ENCODE measurements around the gene LCA5L. TPM values are rescaled to one million over a fixed set of nuclear protein-coding genes. Genes with fewer than 3 reads are reported as not detected.
A peak's percentile ranks its signal among the peaks of the same experiment; 100 is the strongest.

Gene LCA5L
- total and polyA plus RNA-seq, 2 of the 13 experiments (the other 11 are each of a cell fraction or from before 2014, with no cell fraction given) = 0.13 to 0.55 TPM

DNA sequence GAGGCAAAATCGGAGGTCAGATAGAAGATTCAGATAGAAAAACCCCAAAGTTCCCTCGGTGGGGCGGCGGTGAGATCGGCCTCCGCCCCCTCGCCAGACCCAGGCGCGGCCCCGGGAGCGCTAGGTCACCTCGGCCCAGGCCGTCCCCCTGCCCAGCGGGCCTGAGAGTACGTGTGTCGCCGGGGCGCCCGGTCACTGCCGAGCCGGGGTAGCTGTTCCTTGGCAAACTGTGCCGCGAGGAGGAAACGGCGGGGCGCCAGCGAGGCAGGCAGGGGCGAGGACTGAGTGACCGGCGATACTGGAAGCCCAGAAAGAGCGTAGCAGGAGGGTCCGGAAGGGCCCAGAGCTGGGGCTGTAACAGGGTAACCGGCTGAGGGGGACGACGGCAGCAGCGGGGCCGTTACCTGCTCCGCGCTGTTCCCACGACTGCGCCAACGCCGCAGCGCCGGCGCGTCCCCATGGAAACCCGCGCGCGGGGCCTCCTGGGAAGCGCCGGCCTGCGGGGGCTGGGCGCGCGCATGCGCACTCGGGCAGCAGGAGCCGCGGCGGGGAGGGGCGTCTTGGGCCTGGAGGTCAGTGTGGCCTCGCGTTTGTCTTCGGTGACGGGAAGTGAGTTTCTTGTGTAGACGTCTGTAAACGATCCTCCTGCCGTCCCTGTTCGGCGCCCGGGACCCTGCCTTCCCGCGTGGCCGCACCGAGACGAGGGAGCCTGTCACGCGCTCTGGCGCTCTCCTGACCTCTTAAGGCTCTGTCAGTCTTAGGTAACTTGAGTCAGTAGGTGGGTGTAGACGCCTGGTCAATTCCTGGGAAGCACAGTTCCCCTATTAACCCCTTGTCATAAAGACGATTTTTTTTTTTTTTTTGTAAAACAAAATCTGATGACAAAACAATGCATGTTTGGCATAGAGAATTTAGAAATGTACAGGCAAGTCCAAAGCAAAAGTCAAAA is at the start of gene LCA5L (continued):
- TF ChIP-seq, protein P1, sequence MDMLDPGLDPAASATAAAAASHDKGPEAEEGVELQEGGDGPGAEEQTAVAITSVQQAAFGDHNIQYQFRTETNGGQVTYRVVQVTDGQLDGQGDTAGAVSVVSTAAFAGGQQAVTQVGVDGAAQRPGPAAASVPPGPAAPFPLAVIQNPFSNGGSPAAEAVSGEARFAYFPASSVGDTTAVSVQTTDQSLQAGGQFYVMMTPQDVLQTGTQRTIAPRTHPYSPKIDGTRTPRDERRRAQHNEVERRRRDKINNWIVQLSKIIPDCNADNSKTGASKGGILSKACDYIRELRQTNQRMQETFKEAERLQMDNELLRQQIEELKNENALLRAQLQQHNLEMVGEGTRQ (IDR thresholded peaks at IDR 0.05; ENCODE audit: low read depth, low read length) = no peak
- TF ChIP-seq, protein P1 (CRISPR knock-in tag; IDR thresholded peaks at IDR 0.05; ENCODE audit: borderline replicate concordance) = no peak
- no peak for TF ChIP-seq ZNF432 (CRISPR knock-in tag; IDR thresholded peaks at IDR 0.05; ENCODE audit: borderline replicate concordance)
- no peak for TF ChIP-seq YY1 (IDR thresholded peaks at IDR 0.05; ENCODE audit: insufficient read depth, insufficient replicate concordance, low read depth, low read length)
- TF ChIP-seq HOXA3 (CRISPR knock-in tag; IDR thresholded peaks at IDR 0.05) = peak; percentile 41; the same call in 1 of the 2 replicates
- TF ChIP-seq ZNF75D (CRISPR knock-in tag; IDR thresholded peaks at IDR 0.05; ENCODE audit: borderline replicate concordance) = no peak
- TF ChIP-seq HIVEP1 (CRISPR knock-in tag; IDR thresholded peaks at IDR 0.05) = 0 out of 2 replicates have a peak, but pooled peaks have one; percentile 43
- TF ChIP-seq, protein P2, sequence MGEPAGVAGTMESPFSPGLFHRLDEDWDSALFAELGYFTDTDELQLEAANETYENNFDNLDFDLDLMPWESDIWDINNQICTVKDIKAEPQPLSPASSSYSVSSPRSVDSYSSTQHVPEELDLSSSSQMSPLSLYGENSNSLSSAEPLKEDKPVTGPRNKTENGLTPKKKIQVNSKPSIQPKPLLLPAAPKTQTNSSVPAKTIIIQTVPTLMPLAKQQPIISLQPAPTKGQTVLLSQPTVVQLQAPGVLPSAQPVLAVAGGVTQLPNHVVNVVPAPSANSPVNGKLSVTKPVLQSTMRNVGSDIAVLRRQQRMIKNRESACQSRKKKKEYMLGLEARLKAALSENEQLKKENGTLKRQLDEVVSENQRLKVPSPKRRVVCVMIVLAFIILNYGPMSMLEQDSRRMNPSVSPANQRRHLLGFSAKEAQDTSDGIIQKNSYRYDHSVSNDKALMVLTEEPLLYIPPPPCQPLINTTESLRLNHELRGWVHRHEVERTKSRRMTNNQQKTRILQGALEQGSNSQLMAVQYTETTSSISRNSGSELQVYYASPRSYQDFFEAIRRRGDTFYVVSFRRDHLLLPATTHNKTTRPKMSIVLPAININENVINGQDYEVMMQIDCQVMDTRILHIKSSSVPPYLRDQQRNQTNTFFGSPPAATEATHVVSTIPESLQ (CRISPR knock-in tag; conservative IDR thresholded peaks at IDR 0.05) = no peak
- 0 out of 2 replicates have a peak, but pooled peaks have one; percentile 63 for TF ChIP-seq THAP11 (CRISPR knock-in tag; IDR thresholded peaks at IDR 0.05)
- peak; percentile 54; the same call in 1 of the 2 replicates for TF ChIP-seq ZNF749 (CRISPR knock-in tag; IDR thresholded peaks at IDR 0.05; ENCODE audit: borderline replicate concordance)
- TF ChIP-seq ZNF839 (CRISPR knock-in tag; IDR thresholded peaks at IDR 0.05; ENCODE audit: borderline replicate concordance) = 0 out of 2 replicates have a peak, but pooled peaks have one; percentile 45
- TF ChIP-seq ZNF816 (CRISPR knock-in tag; IDR thresholded peaks at IDR 0.05; ENCODE audit: borderline replicate concordance) = peak; percentile 53; the same call in 1 of the 2 replicates
- TF ChIP-seq ISX (CRISPR knock-in tag; conservative IDR thresholded peaks at IDR 0.05) = no peak
- no peak for TF ChIP-seq KMT2A (CRISPR knock-in tag; IDR thresholded peaks at IDR 0.05)
- TF ChIP-seq NONO (IDR thresholded peaks at IDR 0.05) = no peak
- peak; percentile 41; the same call in 1 of the 2 replicates for TF ChIP-seq NONO (CRISPR knock-in tag; conservative IDR thresholded peaks at IDR 0.05)
- TF ChIP-seq ZNF672 (CRISPR knock-in tag; IDR thresholded peaks at IDR 0.05) = no peak
- 0 out of 2 replicates have a peak, but pooled peaks have one; percentile 50 for TF ChIP-seq CC2D1A (CRISPR knock-in tag; IDR thresholded peaks at IDR 0.05)
- TF ChIP-seq ZNF703 (CRISPR knock-in tag; IDR thresholded peaks at IDR 0.05; ENCODE audit: borderline replicate concordance) = no peak
- no peak; the same call in 1 of the 2 replicates for TF ChIP-seq ZNF792 (CRISPR knock-in tag; IDR thresholded peaks at IDR 0.05)
- 0 out of 2 replicates have a peak, but pooled peaks have one; percentile 12 for TF ChIP-seq MIXL1 (CRISPR knock-in tag; IDR thresholded peaks at IDR 0.05)
- TF ChIP-seq, protein P3, sequence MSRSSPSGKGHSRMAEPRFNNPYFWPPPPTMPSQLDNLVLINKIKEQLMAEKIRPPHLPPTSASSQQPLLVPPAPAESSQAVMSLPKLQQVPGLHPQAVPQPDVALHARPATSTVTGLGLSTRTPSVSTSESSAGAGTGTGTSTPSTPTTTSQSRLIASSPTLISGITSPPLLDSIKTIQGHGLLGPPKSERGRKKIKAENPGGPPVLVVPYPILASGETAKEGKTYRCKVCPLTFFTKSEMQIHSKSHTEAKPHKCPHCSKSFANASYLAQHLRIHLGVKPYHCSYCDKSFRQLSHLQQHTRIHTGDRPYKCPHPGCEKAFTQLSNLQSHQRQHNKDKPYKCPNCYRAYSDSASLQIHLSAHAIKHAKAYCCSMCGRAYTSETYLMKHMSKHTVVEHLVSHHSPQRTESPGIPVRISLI (CRISPR knock-in tag; IDR thresholded peaks at IDR 0.05; ENCODE audit: borderline replicate concordance) = no peak
- TF ChIP-seq ZNF335 (CRISPR knock-in tag; IDR thresholded peaks at IDR 0.05) = no peak
- peak; percentile 90 for TF ChIP-seq ZFX (CRISPR knock-in tag; IDR thresholded peaks at IDR 0.05; ENCODE audit: low read depth)
- no peak for TF ChIP-seq ARNT (IDR thresholded peaks at IDR 0.05)
- no peak for TF ChIP-seq ZNF441 (CRISPR knock-in tag; IDR thresholded peaks at IDR 0.05; ENCODE audit: borderline replicate concordance)
